ENCODE measurements around the gene SMIM32. TPM values are rescaled to one million over a fixed set of nuclear protein-coding genes. Genes with fewer than 3 reads are reported as not detected.

Gene SMIM32
- total RNA-seq, 6 donors from 2014 or later: not detected

- Histone ChIP-seq H3K27me3 (peaks cover 0 to 23% (median 11%) of the 10 kb centered on the region in 4 donors), H3K4me1 (peaks cover 19 to 29% (median 20%) of the 10 kb centered on the region in 4 donors), H3K27ac (no peak overlapping the region), H3K36me3 (peaks cover 0 to 18% (median 0%) of the 10 kb centered on the region in 4 donors), H3K4me3 (peak overlapping the region in 2 of 4 donors; percentile 36 to 37), H3K9me3 (no peaks in the 10 kb centered on the region)
- ATAC-seq (ENCODE audit: low FRiP score in 2 of 2): peak in 1 of 2 donors; percentile 3
- TF ChIP-seq CTCF (IDR thresholded peaks at IDR 0.05) (no peak), POLR2AphosphoS5 (IDR thresholded peaks at IDR 0.05) (no peak), EP300 (IDR thresholded peaks at IDR 0.05) (no peak), POLR2A (IDR thresholded peaks at IDR 0.05) (no peak)
- peak in 1 of 2 donors; percentile 52 for DNase-seq
- WGBS, 2 donors: 23 to 38% methylated on average over 39 to 40 of the region's 44 CpGs
These were observed 1.5 kb downstream of the SMIM32 start for GRCh38 chr5:136191304-136192014.

GRCh38 chr5:136190904-136191303 lies 2.1 kb downstream of the SMIM32 start:
- Histone ChIP-seq H3K4me1 (peaks cover 19 to 29% (median 20%) of the 10 kb centered on the region in 4 donors), H3K27ac (no peak overlapping the region), H3K4me3 (no peak overlapping the region), H3K9me3 (no peaks in the 10 kb centered on the region), H3K27me3 (peaks cover 0 to 23% (median 11%) of the 10 kb centered on the region in 4 donors), H3K36me3 (peaks cover 0 to 18% (median 3%) of the 10 kb centered on the region in 4 donors)
- DNase-seq (no peak), ATAC-seq (ENCODE audit: low FRiP score in 2 of 2) (no peak)
- TF ChIP-seq CTCF (IDR thresholded peaks at IDR 0.05) (no peak), EP300 (IDR thresholded peaks at IDR 0.05) (no peak), POLR2AphosphoS5 (IDR thresholded peaks at IDR 0.05) (no peak), POLR2A (IDR thresholded peaks at IDR 0.05) (no peak)
- 15 to 33% methylated on average over 1 of the region's 1 CpG for WGBS, 2 donors

- DNase-seq (no peak), ATAC-seq (ENCODE audit: low FRiP score in 2 of 2) (no peak)
- Histone ChIP-seq H3K9me3 (no peaks in the 10 kb centered on the region), H3K36me3 (peaks cover 0 to 18% (median 3%) of the 10 kb centered on the region in 4 donors), H3K4me3 (no peak overlapping the region), H3K27ac (no peak overlapping the region), H3K27me3 (peaks cover 0 to 23% (median 11%) of the 10 kb centered on the region in 4 donors), H3K4me1 (peaks cover 19 to 29% (median 20%) of the 10 kb centered on the region in 4 donors)
- TF ChIP-seq POLR2AphosphoS5 (IDR thresholded peaks at IDR 0.05): no peak
- no peak for TF ChIP-seq CTCF (IDR thresholded peaks at IDR 0.05)
- no peak for TF ChIP-seq POLR2A (IDR thresholded peaks at IDR 0.05)
- no peak for TF ChIP-seq EP300 (IDR thresholded peaks at IDR 0.05)
- WGBS, 2 donors: 55 to 66% methylated on average over 5 of the region's 5 CpGs
These were observed 2.8 kb downstream of the SMIM32 start for GRCh38 chr5:136190091-136190720.

GRCh38 chr5:136188859-136189258 lies 4.1 kb downstream of the SMIM32 start:
- no peaks in the 10 kb centered on the region for H3K9me3 ChIP-seq
- peaks cover 19 to 29% (median 20%) of the 10 kb centered on the region in 4 donors for H3K4me1 ChIP-seq
- H3K27ac ChIP-seq: no peak overlapping the region
- 89 to 94% methylated on average over 7 of the region's 7 CpGs for WGBS, 2 donors
- peaks cover 0 to 23% (median 11%) of the 10 kb centered on the region in 4 donors for H3K27me3 ChIP-seq
- peaks cover 0 to 18% (median 3%) of the 10 kb centered on the region in 4 donors for H3K36me3 ChIP-seq
- no peak overlapping the region for H3K4me3 ChIP-seq
- ATAC-seq (ENCODE audit: low FRiP score in 2 of 2) (no peak), DNase-seq (no peak)
- TF ChIP-seq CTCF (IDR thresholded peaks at IDR 0.05) (no peak), POLR2A (IDR thresholded peaks at IDR 0.05) (no peak), EP300 (IDR thresholded peaks at IDR 0.05) (no peak), POLR2AphosphoS5 (IDR thresholded peaks at IDR 0.05) (no peak)

Data from upper lobe of left lung (tissue), 6 donors.